K562 (cell line): Measurements from ENCODE around the gene SRRT. TPM values are rescaled to one million over a fixed set of nuclear protein-coding genes. Genes with fewer than 3 reads are reported as not detected.

ENCODE experiments used
- CCAR2 ChIP-seq: fragments of 200-400 bp; formaldehyde crosslinking; IDR thresholded peaks from 2 replicates; pipeline ENCODE4 v1.6.1; 2017; ENCODE audit warnings: mild to moderate bottlenecking, low read depth, low read length
- DMBX1 ChIP-seq: fragments of 250-450 bp; sonication (Bioruptor Pico); IDR thresholded peaks from 2 replicates; pipeline ENCODE4 v1.8.0; 2022; ENCODE audit warnings: inconsistent platforms, mild to moderate bottlenecking, moderate library complexity, borderline replicate concordance
- ELF1 ChIP-seq: fragments of 200-800 bp; sonication (Bioruptor generic); IDR thresholded peaks from 2 replicates; pipeline ENCODE4 v1.6.1; 2016; ENCODE audit warnings: missing genetic modification characterization, missing compliant biosample characterization
- EP400 ChIP-seq: fragments of 450-650 bp; IDR thresholded peaks from 2 replicates; pipeline ENCODE4 v1.6.1; 2017; ENCODE audit warnings: antibody characterized with exemption, mild to moderate bottlenecking, moderate library complexity
- GATA2 ChIP-seq: sonication (generic); formaldehyde crosslinking; IDR thresholded peaks from 2 replicates; pipeline ENCODE4 v1.4.0; 2020; ENCODE audit warnings: mild to moderate bottlenecking, missing genetic modification reagents
- GATAD2B ChIP-seq: fragments of 450-650 bp; IDR thresholded peaks from 2 replicates; pipeline ENCODE4 v1.6.1; 2017; ENCODE audit warnings: mild to moderate bottlenecking, borderline replicate concordance
- MYBL2 ChIP-seq, 2 experiments: fragments of 450-650 bp in 1 of 2; sonication (generic) in 1 of 2; formaldehyde crosslinking in 1 of 2; IDR thresholded peaks; 2 replicates each; pipeline versions ENCODE4 v1.6.1 to v1.8.1; 2017 to 2022; ENCODE audit warnings: borderline replicate concordance in 1 of 2, inconsistent platforms in 1 of 2, low read depth in 1 of 2, mild to moderate bottlenecking in 1 of 2, missing genetic modification reagents in 1 of 2, moderate library complexity in 1 of 2
- NELFE ChIP-seq: IDR thresholded peaks from 2 replicates; pipeline ENCODE4 v1.6.1; 2011; ENCODE audit warnings: mild to moderate bottlenecking; ENCODE audit not compliant: insufficient read depth, insufficient read length
- NFXL1 ChIP-seq: fragments of 450-650 bp; formaldehyde crosslinking; IDR thresholded peaks from 2 replicates; pipeline ENCODE4 v1.4.0; 2021; ENCODE audit warnings: mild to moderate bottlenecking
- OTX1 ChIP-seq: fragments of 450-650 bp; formaldehyde crosslinking; IDR thresholded peaks from 2 replicates; pipeline ENCODE4 v1.4.0; 2022; ENCODE audit warnings: mild to moderate bottlenecking
- POLR2G ChIP-seq: fragments of 200-400 bp; formaldehyde crosslinking; IDR thresholded peaks from 2 replicates; pipeline ENCODE4 v1.6.1; 2017; ENCODE audit warnings: low read depth, mild to moderate bottlenecking, antibody characterized with exemption, low read length, moderate library complexity
- PTRF ChIP-seq: fragments of 450-650 bp; IDR thresholded peaks from 2 replicates; pipeline ENCODE4 v1.6.1; 2016; ENCODE audit warnings: mild to moderate bottlenecking, missing genetic modification characterization, missing compliant biosample characterization
- ZBTB8A ChIP-seq: fragments of 450-650 bp; IDR thresholded peaks from 2 replicates; pipeline ENCODE4 v1.6.1; 2018; ENCODE audit warnings: mild to moderate bottlenecking, moderate library complexity; ENCODE audit not compliant: partially characterized antibody
- ZNF140 ChIP-seq: fragments of 250-450 bp; sonication (Bioruptor Pico); IDR thresholded peaks from 2 replicates; pipeline ENCODE4 v1.8.0; 2021; ENCODE audit warnings: moderate library complexity, mild to moderate bottlenecking, inconsistent platforms
- ZNF324 ChIP-seq: fragments of 250-450 bp; sonication (Bioruptor Pico); IDR thresholded peaks from 2 replicates; pipeline ENCODE4 v1.4.0; 2020; ENCODE audit warnings: mild to moderate bottlenecking
- ZNF431 ChIP-seq: sonication (generic); formaldehyde crosslinking; IDR thresholded peaks from 2 replicates; pipeline ENCODE4 v1.8.0; 2022; ENCODE audit warnings: mild to moderate bottlenecking, missing genetic modification reagents
- ZNF551 ChIP-seq: fragments of 250-450 bp; sonication (Bioruptor Pico); IDR thresholded peaks from 2 replicates; pipeline ENCODE4 v1.5.0; 2021; ENCODE audit warnings: mild to moderate bottlenecking, moderate library complexity
- ZNF584 ChIP-seq: fragments of 200-800 bp; sonication (Bioruptor generic); IDR thresholded peaks from 2 replicates; pipeline ENCODE4 v1.6.1; 2016; ENCODE audit warnings: low read depth, mild to moderate bottlenecking, missing genetic modification characterization, missing compliant biosample characterization
- polyA plus RNA-seq, 8 experiments: library from polyadenylated mRNA; depleted of rRNA in 4 of 8; stranded (reverse) in 5 of 8; unstranded in 3 of 8; fragments of >200 nt; fragmentation: Nextera tagmentation in 2 of 8; fragmentation: Illumina TruSeq in 1 of 8; extraction: Ambion mirVana in 2 of 8; extraction: Trizol in 1 of 8; gene quantifications; 2 replicates each; pipeline versions ENCODE4 v1.2.1 to v1.2.3, GENCODE V29; 2011 to 2014; ENCODE audit warnings: inconsistent platforms in 1 of 8, missing spikeins in 1 of 8
- total RNA-seq, 7 experiments: library from RNA; depleted of rRNA in 6 of 7; stranded (reverse); fragments of >200 nt in 6 of 7; fragmentation: Illumina TruSeq in 2 of 7; extraction: Trizol in 2 of 7; gene quantifications; 2 replicates each; pipeline versions ENCODE4 v1.2.1 to v1.2.3, GENCODE V29; 2011 to 2021; ENCODE audit warnings: low replicate concordance in 1 of 7
- TF ChIP-seq, protein P1 (sequence below), 2 experiments: fragments of 200-800 bp in 1 of 2; sonication (Bioruptor generic) in 1 of 2; sonication (generic) in 1 of 2; formaldehyde crosslinking in 1 of 2; IDR thresholded peaks in 1 of 2; conservative IDR thresholded peaks in 1 of 2; 2 replicates each; pipeline versions ENCODE4 v1.5.0 to v1.6.1; 2016 to 2020; ENCODE audit warnings: missing compliant biosample characterization in 1 of 2, missing genetic modification characterization in 1 of 2, missing genetic modification reagents in 1 of 2
- TF ChIP-seq, protein P2 (sequence below): fragments of 250-450 bp; sonication (Bioruptor Pico); IDR thresholded peaks from 2 replicates; pipeline ENCODE4 v1.6.1; 2021; ENCODE audit warnings: mild to moderate bottlenecking
- TF ChIP-seq, protein P3 (sequence below): fragments of 250-450 bp; sonication (Bioruptor Pico); IDR thresholded peaks from 2 replicates; pipeline ENCODE4 v1.4.0; 2020; ENCODE audit warnings: mild to moderate bottlenecking, moderate library complexity
- TF ChIP-seq, protein P4 (sequence below): sonication (generic); formaldehyde crosslinking; IDR thresholded peaks from 2 replicates; pipeline ENCODE4 v1.8.1; 2023; ENCODE audit warnings: mild to moderate bottlenecking, missing genetic modification reagents, moderate library complexity

SRRT gene
- total and polyA plus RNA-seq, 9 of the 15 experiments (the other 6 are each of a cell fraction or from before 2014, with no cell fraction given): 10.3 to 263 (median 84.4) TPM

DNA sequence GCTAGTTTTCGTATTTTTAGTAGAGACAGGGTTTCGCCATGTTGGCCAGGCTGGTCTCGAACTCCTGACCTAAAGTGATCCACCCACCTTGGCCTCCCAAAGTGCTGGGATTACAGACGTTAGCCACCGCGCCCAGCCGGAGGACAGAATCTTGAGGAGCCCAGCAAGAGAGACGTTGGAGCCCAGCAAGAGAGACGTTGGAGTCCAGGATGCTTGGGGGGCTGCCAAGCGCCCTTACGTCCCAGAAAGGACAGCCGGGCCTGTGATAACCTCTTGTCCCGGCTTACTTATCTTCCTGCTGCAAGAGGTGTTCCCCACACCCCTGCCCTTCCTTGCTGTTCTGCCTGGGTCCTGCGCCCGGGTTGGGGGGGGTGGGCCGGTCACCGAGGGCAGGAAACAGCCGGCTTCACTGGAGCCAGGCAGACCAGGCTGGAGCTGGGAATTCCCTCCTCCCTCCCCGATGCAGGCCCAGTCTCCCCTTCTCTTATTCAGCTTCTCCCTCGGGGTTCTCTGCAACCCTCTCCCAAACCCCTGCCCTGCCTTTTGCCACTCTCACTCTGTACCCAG, 45.7 kb upstream of the SRRT start (continued):
- TF ChIP-seq, protein P1, sequence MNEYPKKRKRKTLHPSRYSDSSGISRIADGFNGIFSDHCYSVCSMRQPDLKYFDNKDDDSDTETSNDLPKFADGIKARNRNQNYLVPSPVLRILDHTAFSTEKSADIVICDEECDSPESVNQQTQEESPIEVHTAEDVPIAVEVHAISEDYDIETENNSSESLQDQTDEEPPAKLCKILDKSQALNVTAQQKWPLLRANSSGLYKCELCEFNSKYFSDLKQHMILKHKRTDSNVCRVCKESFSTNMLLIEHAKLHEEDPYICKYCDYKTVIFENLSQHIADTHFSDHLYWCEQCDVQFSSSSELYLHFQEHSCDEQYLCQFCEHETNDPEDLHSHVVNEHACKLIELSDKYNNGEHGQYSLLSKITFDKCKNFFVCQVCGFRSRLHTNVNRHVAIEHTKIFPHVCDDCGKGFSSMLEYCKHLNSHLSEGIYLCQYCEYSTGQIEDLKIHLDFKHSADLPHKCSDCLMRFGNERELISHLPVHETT (CRISPR knock-in tag; conservative IDR thresholded peaks at IDR 0.05 in 1 of 2, IDR thresholded peaks at IDR 0.05 in 1 of 2): peak in 1 of 2 experiments; percentile 56; a peak in 1 of 4 replicates
- TF ChIP-seq ZNF551 (CRISPR knock-in tag): no peak
- no peak for TF ChIP-seq DMBX1 (CRISPR knock-in tag)
- TF ChIP-seq, protein P2, sequence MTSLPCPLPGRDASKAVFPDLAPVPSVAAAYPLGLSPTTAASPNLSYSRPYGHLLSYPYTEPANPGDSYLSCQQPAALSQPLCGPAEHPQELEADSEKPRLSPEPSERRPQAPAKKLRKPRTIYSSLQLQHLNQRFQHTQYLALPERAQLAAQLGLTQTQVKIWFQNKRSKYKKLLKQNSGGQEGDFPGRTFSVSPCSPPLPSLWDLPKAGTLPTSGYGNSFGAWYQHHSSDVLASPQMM (CRISPR knock-in tag): no peak
- no peak for TF ChIP-seq POLR2G
- TF ChIP-seq, protein P3, sequence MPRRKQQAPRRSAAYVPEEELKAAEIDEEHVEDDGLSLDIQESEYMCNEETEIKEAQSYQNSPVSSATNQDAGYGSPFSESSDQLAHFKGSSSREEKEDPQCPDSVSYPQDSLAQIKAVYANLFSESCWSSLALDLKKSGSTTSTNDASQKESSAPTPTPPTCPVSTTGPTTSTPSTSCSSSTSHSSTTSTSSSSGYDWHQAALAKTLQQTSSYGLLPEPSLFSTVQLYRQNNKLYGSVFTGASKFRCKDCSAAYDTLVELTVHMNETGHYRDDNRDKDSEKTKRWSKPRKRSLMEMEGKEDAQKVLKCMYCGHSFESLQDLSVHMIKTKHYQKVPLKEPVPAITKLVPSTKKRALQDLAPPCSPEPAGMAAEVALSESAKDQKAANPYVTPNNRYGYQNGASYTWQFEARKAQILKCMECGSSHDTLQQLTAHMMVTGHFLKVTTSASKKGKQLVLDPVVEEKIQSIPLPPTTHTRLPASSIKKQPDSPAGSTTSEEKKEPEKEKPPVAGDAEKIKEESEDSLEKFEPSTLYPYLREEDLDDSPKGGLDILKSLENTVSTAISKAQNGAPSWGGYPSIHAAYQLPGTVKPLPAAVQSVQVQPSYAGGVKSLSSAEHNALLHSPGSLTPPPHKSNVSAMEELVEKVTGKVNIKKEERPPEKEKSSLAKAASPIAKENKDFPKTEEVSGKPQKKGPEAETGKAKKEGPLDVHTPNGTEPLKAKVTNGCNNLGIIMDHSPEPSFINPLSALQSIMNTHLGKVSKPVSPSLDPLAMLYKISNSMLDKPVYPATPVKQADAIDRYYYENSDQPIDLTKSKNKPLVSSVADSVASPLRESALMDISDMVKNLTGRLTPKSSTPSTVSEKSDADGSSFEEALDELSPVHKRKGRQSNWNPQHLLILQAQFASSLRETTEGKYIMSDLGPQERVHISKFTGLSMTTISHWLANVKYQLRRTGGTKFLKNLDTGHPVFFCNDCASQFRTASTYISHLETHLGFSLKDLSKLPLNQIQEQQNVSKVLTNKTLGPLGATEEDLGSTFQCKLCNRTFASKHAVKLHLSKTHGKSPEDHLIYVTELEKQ (CRISPR knock-in tag): no peak
- TF ChIP-seq ZNF431 (CRISPR knock-in tag): no peak
- TF ChIP-seq, protein P4, sequence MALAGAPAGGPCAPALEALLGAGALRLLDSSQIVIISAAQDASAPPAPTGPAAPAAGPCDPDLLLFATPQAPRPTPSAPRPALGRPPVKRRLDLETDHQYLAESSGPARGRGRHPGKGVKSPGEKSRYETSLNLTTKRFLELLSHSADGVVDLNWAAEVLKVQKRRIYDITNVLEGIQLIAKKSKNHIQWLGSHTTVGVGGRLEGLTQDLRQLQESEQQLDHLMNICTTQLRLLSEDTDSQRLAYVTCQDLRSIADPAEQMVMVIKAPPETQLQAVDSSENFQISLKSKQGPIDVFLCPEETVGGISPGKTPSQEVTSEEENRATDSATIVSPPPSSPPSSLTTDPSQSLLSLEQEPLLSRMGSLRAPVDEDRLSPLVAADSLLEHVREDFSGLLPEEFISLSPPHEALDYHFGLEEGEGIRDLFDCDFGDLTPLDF: no peak
- no peak for TF ChIP-seq ZNF584 (CRISPR knock-in tag)
- no peak for TF ChIP-seq ELF1 (tag)
- TF ChIP-seq CCAR2: no peak
- TF ChIP-seq ZNF324 (CRISPR knock-in tag): no peak
- peak; percentile 91 for TF ChIP-seq GATA2 (CRISPR knock-in tag)
- no peak for TF ChIP-seq EP400
- TF ChIP-seq ZBTB8A: no peak
- TF ChIP-seq OTX1 (CRISPR knock-in tag): no peak
- no peak for TF ChIP-seq PTRF (tag)
- no peak for TF ChIP-seq NFXL1
- no peak for TF ChIP-seq NELFE
- peak; percentile 72 for TF ChIP-seq GATAD2B
- TF ChIP-seq MYBL2 (IDR thresholded peaks at IDR 0.05; ENCODE audit: low read depth): no peak
- no peak for TF ChIP-seq MYBL2 (CRISPR knock-in tag; IDR thresholded peaks at IDR 0.05; ENCODE audit: borderline replicate concordance)
- no peak for TF ChIP-seq ZNF140
